HG03159 (cell line): ENCODE data around the gene TRPC4.
"Not testable (repeated sequence)": the region's sequence is repeated elsewhere in the genome, so short reads cannot be mapped to it uniquely, and the experiment has no call there.

Experiments
- ATAC-seq: cut with Tn5 transposase; IDR thresholded peaks from one replicate; pipeline ENCODE4 v1.9.1; 2021; ENCODE audit warnings: mild to moderate bottlenecking, moderate library complexity; ENCODE audit not compliant: unreplicated experiment

Gene TRPC4

DNA sequence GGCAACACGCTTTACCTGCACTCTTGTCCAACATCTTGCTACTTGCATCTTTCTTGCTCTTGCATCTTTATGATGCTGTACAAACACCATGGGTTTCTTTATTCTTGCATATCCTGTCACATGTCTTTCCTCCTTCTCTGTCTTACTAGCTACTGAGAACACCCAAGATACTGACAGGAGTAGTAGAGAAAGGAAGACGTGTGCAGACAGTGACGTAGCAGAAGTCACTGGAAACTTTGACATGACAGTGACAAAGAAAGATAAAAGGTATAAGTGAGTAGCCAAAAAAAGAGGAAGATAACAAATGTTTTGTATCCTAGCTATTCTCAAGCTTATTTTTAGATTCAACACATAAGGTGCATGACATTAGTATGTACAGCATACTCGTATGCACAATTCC is 34.2 kb downstream of the TRPC4 start:
- ATAC-seq, result no peak

DNA sequence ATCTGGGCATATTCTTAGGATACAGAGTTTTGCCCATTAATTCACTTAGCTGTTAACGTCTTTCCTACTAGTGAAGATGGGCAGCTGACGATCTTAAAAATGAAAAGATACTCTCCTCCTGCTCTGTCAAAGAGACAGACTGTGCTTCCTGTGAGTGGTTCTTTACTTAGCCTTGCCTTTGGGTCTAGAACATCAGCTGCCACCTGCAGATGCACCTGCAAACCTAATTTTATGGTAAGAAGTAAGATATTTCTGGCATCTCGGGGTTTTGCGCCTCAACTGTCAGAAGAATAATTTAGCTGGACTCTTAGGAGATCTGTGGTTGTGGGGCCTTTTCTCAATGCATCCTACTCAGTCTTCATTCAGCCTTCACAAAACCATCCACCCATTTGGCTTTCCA is 36.2 kb downstream of the TRPC4 start:
- no peak for ATAC-seq

DNA sequence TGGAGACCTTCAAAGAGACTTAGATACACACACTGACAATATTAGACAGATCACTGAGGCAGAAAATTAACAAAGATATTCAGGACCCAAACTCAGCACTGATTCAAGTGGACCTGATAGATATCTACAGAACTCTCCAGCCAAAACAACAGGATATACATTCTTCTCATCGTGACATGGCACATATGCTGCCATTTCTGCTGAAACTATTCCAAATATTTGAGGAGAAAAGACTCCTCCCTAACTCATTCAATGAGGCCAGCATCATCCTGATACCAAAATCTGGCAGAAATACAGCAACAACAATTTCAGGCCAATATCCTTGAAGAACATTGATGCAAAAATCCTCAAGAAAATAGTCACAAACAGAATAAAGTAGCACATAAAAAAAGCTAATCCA is 53.3 kb downstream of the TRPC4 start:
- ATAC-seq, result no peak

DNA sequence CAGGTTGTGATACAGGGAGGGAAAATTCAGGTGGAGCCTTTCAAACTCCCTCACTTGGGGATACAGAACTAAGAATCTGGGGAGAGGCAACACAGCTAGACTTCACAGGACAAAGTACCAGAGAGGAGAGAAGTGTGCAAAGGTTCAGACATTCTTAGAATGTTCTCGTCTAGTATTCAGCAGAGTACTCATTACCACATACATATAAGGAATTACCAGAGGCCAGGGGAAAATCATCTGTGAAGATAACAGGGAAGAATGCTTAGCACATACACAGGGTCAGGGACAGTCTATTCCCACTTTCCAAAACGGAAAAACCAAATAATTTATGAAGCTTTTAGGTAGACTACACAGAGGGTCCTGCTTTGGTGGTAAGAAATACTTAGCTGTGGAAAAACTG is 58.1 kb downstream of the TRPC4 start:
- no peak for ATAC-seq

DNA sequence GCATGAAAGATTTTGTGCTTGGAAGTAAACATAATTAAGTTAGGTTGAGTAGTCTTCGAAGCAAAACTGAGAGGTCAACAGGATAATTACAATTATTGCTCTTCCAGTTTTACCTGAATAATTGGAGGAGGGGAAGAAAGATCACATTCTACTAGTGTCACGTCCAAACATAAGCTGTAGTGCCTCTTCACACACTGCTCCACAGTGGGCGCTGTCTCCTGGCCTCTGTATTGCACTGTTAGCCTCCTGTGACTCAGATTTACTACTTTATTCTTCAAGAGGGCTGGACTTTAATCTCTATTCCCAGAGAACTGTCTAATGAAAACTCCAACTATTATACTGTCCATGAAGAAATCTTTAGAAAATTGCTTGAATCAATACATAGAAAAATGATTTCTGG is 62.9 kb downstream of the TRPC4 start:
- ATAC-seq, result no peak

DNA sequence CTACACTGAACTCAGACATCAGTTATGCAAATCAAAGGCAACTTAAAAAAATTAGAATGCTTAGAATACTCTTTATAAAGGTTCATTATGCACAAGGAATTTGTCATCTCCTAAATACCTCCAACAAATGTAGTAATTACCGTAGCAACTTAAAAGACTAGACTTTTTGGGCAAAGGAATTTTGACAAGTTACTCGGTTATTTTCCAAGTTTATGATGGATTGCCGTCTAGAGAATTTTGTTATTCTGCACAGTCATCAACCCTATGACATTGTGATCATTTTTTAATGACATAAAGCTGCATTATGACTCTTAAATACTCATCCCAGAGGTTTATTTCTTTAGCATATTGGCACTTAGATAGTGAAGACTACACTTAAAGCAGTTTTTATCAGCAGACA is 71.9 kb downstream of the TRPC4 start:
- no peak for ATAC-seq

DNA sequence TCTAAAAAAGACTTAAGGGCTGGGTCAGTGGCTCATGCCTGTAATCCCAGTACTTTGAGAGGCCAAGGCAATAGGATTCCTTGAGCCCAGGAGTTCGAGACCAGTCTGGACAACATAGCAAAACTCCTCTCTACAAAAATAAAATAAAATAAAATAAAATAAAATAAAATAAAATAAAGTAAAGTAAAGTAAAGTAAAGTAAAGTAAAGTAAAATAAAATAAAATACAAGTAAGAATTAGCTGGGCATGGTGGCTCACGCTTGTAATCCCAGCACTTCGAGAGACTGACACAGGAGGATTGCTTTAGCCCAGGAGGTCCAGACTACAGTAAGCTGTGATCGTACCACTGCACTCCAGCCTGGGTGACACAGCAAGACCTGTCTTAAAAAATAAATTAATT is 72.8 kb downstream of the TRPC4 start:
- ATAC-seq, result not testable (repeated sequence)

DNA sequence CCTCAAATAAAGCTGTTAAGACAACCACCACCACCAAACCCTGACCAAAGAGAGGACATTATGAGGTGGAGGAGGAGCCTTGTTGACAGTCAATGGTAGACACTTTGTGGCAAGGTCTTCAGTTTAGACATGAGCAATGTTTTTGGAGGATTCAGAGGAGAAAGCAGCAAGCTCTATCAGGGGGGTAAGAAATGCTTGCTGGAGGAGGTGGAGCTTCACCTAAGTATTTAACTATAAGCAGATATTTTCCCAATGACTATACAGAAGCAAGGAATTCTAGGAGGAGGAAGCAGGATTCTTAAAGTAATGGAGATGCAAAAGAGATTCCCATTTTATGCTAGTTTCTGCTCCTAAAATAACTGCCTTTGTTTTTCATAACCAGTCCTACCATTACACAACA is 74.2 kb downstream of the TRPC4 start:
- no peak for ATAC-seq

DNA sequence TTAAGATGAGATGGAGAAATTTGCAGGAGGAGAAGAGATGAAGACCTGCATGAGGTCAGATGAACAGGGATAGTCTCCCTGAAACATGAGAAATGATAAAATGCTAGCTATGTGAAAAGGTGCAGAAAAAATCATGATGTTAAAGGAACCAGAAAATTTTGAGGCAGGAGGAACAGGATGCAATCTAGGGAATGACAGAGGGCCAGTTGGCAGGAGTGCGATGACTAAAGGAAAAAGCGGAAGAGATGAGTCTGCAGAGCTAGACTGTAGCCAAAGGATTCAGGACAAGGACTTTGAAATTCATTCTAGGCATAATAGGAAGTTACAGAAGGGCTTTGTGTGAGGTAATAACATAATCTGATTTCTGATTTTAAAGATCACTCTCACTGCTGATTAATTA is 77.9 kb downstream of the TRPC4 start:
- ATAC-seq, result no peak

DNA sequence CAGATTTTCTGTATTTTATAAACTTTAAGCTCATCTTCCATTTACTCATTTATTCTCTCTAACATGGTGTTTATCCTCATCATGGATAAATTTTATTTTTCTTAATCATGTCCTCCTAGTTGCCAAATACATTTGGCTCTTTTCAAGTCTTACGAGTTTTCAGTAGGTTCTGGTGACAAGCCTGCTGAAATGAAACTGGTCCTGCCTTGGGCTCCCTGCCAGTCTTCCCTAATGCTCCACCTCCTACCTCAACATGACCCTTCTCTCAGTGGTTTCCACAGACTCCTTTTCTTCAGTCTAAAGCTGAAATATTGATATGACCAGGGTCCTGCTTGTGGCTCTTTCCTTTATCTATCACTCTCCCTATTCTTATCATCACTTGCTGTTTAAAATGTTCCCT is 81.2 kb downstream of the TRPC4 start:
- ATAC-seq, result no peak

DNA sequence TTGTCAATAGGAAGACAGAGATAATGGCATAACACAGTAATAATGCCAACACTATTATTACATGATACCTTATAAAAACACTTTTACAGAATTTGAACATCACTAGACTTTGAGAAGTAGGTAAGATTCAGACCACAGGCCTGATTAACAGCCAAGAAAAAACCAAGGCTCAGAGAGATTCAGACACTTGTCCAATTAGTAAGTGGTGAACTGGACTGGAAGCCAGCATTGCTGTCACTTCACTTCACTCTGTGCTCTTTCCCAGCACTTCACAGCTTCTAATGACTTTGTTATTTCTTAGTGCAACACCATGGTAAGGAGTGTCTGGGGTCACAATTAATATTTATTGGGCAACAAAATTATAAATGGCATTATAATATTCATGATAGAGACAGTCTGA is 91.9 kb downstream of the TRPC4 start:
- no peak for ATAC-seq

DNA sequence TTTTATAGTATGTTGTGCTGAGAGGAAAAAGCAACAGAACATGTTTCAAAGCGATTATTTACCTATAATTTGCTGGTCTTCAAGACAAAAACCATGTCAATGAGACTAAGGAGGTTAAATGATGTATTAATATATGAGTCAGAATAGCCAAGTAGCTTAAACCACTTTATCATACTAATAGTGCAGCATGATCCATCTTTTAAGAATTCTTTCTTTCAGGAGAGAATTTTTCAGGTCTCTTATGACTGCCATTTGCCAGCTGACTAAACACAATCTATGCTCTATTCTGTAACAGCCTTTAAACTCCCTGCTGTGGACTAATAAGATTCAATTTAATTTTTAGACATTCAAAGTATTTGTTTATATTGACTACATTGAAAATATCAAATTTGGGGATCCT is 93.7 kb downstream of the TRPC4 start:
- no peak for ATAC-seq

DNA sequence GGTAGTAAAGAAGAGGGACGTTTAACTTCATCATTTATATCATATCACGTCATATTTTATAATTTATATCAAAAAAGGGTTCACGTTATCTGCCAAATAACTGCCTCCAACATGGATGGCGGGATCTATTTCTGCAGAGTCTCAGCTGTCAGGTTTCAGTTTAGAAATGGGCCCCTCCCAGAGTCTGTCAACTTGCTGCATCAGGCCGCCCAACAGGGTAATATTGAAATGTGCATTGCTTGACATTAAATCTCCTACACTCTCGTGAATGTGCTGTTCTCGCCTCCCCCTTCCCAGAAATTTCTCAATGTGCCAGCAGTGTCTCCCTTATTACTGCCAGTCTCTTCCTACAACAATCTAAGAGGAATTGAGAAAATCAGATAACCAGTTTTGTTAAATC is 96.9 kb downstream of the TRPC4 start:
- ATAC-seq, result no peak

DNA sequence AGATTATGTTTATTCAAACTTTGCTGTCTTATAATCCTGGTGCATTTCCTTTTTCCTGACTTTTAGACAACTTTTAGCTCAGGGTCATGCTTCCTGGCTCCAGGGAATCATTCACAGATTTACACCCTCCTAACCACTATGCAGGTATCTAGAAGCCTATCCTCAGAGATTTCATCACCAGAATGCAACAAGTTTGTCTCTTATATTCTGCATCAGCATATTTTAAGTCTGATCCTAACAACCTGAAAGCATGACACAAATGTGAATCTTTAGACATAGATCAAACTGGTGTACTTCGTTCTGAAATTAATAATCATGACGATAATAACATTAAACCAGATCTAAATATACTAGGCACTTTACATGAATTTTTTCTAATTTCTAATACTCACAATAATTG is 100.0 kb downstream of the TRPC4 start:
- no peak for ATAC-seq

DNA sequence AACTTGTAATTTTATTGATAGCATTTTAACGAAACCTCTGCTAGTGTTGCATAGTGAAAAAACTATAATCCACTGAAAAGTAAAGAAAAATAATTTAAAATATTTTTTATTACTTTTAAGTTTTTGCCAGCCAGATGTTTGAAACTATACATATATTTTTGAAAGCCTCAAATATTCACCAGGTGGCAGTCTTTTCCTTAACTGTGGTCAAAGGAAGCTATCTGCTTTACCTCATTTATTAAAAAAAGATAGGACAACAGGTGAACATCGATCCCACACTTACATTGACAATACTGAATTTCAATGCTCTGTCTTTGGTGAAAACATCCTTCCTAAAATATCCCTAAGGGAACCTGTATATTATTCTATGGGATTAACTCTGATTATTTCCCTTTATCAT is 100.5 kb downstream of the TRPC4 start:
- no peak for ATAC-seq

DNA sequence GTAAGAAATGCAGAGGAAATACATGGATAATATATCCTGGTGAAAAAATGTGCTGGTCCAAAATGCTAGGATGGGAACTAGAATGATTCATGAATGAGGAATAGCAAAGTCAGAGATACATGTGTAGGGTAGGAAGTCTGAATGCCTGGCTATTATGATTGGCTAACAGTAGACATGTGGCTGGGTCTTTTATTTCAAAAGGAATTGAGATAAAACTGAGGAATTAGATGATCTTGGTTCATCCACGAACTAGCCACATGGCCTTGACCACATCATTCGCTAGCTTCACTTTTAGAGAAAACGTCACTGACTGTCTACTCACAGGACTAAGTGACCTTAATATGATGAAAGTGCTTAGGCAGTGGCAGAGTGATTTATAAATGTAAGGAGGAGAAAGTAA is 103.1 kb downstream of the TRPC4 start:
- no peak for ATAC-seq

DNA sequence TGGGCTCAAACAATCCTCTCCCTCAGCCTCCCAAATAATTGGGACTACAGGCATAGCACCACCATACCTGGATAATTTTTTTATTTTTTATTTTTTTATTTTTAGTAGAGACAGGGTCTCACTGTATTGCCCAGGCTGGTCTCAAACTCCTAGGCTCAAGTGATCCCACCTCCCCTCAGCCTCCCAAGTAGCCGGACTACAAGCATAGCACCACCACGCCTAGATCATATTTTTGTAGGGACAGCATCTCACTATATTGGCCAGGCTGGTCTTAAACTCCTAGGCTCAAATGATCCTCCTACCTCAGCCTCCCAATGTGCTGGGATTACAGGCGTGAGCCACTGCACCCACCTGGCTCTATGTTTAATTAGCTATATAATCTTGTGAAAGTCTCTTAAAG is 114.2 kb downstream of the TRPC4 start:
- no peak for ATAC-seq

DNA sequence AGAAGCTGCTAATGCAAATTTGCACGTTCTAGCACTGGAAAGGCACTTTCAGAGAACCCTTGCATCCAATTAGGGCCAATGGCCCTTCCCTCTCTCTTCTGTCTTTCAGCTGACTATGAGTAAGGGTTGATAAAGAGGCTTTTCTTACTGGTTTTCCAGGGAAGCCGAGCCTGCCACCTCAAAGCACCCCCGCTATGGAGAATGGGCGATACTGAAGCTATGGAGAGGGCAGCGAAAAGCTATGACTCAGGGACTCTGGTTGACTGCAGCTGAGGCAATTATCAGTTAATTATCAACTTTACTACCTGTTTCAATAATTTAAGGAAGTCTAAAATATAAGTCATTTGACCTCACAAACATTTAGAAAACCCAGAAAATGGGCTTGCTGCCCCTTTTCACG is 115.8 kb downstream of the TRPC4 start:
- ATAC-seq, result no peak

DNA sequence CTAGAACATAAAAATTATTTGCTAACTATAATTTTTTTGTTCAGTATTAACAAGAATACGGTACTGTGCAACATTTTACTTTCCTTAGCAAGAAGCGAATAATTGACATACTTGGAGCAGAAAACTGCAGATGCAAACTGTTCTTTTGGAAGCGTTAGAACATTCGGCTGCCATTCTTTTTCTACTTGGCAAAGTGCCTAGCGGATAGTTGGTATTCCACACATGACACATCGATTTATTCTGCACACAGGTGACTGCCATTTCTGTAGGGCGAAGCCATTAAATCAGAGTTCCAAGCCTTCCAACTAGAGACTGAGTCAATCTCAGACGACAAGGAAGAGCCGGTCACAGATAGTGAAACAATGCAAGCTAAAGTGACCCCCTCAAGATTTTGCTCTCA is 117.4 kb downstream of the TRPC4 start:
- no peak for ATAC-seq

DNA sequence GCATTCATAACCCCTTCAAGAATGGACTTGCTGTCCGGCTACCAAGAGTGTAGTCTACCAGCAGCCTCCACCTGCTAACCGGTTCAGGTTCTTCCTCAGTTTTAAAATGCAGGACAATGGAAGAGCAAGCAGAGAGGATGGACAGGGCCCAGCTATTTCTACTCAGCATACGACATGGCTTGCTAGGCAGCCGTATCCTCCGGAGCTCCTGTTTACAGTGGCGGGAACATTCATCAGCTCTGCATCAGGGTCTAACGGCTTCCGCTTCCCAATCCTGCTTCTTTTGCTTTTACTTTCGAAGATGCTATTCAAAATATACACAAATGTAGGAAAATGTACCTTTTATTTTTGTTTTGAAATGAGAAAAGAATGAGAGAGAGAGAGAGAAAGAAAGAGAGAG is 118.5 kb downstream of the TRPC4 start:
- ATAC-seq, result no peak

DNA sequence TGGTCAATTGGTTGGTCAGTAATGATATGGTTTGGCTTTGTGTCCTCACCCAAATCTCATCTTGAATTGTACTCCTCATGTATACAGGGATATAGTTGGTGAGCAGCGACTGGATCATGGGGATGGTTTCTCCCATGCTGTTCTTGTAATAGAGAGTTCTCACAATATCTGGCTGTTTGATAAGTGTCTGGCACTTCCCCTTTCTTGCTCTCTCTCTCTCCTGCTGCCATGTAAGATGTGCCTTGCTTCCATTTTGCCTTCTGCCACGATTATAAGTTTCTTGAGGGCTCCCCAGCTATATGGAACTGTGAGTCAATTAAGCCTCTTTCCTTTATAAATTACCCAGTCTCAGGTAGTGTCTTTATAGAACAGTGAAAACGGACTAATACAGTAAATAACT is 120.7 kb downstream of the TRPC4 start:
- no peak for ATAC-seq

DNA sequence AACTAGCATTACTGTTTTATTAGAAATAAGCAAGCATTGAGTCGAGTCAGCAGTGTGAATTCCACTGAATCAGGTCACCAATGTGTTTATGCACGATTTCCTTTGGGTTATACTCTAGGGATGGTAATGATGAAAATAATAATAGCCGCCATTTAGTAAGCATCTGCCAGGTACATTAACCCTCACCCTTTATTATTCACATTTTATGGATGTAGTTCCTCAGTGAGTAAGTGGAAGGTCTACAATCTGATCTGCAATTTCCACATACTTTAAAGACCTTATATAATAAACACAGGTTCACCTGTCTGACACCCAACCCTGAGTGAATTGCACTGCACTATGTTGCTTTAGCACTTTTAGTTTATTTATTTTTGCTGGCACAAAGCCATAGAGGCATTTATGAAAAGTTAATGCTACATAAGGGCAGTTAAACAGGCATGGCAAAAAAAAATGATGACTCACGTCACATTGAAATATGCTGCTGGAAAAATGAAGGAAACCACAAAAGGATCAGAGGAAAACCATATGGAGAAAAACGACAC is 122.4 kb downstream of the TRPC4 start:
- ATAC-seq, result no peak

DNA sequence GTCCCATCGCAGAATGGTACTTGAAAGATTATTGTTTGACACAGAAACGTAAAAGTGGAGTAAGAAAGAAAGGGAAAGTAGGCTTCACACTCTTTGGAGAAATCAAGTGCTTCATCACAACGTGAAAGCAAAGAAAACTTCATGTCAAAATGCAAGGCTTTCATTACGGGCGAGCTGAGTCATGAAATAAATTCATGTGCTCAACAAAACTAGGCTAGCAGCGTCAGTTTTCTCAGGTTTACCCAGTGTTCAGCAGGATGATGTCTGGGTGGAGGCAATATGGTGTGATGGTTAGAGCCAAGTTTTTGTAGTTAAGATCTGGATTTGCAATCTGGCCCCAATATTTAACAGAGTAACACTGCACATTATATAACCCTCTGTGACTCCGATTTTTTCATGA is 128.0 kb downstream of the TRPC4 start:
- ATAC-seq, result no peak

DNA sequence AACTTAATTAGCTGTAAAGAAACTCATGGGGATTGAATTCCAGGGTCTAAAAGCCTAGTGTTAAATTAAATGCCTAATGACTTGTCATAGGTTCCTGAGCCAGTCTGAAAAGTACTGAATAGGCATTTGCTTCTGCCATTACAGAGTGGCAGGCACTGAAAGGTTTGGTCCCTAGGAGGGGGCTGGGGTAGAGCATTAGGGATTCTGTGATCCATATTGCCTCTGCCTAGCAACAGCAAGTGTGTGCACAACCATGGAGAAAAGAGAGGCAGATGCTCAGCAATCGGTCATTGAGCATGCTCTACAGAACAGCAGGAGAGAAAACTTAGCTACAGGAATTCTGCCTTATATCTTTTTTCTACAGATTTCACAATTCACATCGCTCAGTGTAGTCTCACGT is 133.5 kb downstream of the TRPC4 start:
- ATAC-seq, result no peak
